ENCODE results near the gene RAD9A. TPM values are rescaled to one million over a fixed set of nuclear protein-coding genes. Genes with fewer than 3 reads are reported as not detected.

Gene RAD9A
- total and polyA plus RNA-seq, 2 donors (not counting 1 experiment from before 2014, with no cell fraction given), result 3.5 to 3.8 TPM

GRCh38 chr11:67416416-67417335 is 24.9 kb downstream of the RAD9A start:
- Histone ChIP-seq H3K9ac (ENCODE audit: insufficient read depth, low read length) (no peak overlapping the region), H4K20me1 (ENCODE audit: control insufficient read depth, extremely low read depth, insufficient read depth, low read length) (no peaks in the 10 kb centered on the region), H3K4me2 (ENCODE audit: extremely low read depth, insufficient read depth, low read length) (no peak overlapping the region), H3K9me3 (ENCODE audit: control insufficient read depth, insufficient read depth, low read depth, low read length) (no peaks in the 10 kb centered on the region), H3K4me1 (ENCODE audit: control insufficient read depth, extremely low read depth, insufficient read depth, low read length) (peaks cover 5% of the 10 kb centered on the region), H3K27me3 (ENCODE audit: control insufficient read depth, insufficient read depth, low read length) (peaks cover 16% of the 10 kb centered on the region), H2AFZ (ENCODE audit: low read length) (no peak overlapping the region), H3K79me2 (ENCODE audit: control insufficient read depth, insufficient read depth, low read length) (no peaks in the 10 kb centered on the region), H3K36me3 (ENCODE audit: control insufficient read depth, insufficient read depth, low read length) (no peaks in the 10 kb centered on the region), H3K27ac (ENCODE audit: insufficient read depth, low read length) (no peak overlapping the region), H3K4me3 (replicated peaks in 1 of 4; ENCODE audit: control extremely low read depth in 1 of 4, insufficient read depth in 1 of 4, low read depth in 3 of 4, low read length in 4 of 4) (no peak overlapping the region)
- no peak for TF ChIP-seq EZH2 (IDR thresholded peaks at IDR 0.05; ENCODE audit: low read length, missing control alignments)
- TF ChIP-seq, protein P1, sequence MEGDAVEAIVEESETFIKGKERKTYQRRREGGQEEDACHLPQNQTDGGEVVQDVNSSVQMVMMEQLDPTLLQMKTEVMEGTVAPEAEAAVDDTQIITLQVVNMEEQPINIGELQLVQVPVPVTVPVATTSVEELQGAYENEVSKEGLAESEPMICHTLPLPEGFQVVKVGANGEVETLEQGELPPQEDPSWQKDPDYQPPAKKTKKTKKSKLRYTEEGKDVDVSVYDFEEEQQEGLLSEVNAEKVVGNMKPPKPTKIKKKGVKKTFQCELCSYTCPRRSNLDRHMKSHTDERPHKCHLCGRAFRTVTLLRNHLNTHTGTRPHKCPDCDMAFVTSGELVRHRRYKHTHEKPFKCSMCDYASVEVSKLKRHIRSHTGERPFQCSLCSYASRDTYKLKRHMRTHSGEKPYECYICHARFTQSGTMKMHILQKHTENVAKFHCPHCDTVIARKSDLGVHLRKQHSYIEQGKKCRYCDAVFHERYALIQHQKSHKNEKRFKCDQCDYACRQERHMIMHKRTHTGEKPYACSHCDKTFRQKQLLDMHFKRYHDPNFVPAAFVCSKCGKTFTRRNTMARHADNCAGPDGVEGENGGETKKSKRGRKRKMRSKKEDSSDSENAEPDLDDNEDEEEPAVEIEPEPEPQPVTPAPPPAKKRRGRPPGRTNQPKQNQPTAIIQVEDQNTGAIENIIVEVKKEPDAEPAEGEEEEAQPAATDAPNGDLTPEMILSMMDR (conservative IDR thresholded peaks at IDR 0.05 in 1 of 2, IDR thresholded peaks at IDR 0.05 in 1 of 2; ENCODE audit: low read depth in 1 of 2, low read length in 2 of 2), result no peak
- DNase-seq (ENCODE audit: low read depth in 2 of 2), result peak in 1 of 2 donors; percentile 18

DNA sequence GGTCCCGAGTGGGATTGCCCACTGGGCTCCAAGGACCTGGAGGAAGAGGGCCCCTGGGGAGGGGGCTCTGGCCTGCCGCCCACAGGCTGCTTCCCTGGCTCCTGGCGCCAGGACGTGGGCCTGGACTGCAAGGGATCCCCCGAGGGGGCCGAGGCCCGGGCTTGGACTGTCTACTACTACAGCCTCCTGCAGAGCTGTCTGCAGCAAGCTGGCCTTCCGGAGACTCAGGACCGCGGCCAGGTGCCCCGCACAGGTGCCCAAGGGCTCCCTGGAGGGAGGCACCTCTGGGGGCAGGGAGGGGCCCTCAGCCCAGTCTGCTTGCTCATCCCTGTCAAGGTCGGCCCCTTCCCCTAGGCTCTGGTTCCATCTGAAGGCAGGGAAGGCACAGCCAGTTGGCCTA is 25.6 kb downstream of the RAD9A start:
- Histone ChIP-seq H3K9me3 (ENCODE audit: control insufficient read depth, insufficient read depth, low read depth, low read length) (no peaks in the 10 kb centered on the region), H4K20me1 (ENCODE audit: control insufficient read depth, extremely low read depth, insufficient read depth, low read length) (no peaks in the 10 kb centered on the region), H3K4me2 (ENCODE audit: extremely low read depth, insufficient read depth, low read length) (no peak overlapping the region), H3K4me1 (ENCODE audit: control insufficient read depth, extremely low read depth, insufficient read depth, low read length) (peaks cover 5% of the 10 kb centered on the region), H3K27ac (ENCODE audit: insufficient read depth, low read length) (no peak overlapping the region), H3K27me3 (ENCODE audit: control insufficient read depth, insufficient read depth, low read length) (peaks cover 12% of the 10 kb centered on the region), H3K36me3 (ENCODE audit: control insufficient read depth, insufficient read depth, low read length) (no peaks in the 10 kb centered on the region), H2AFZ (ENCODE audit: low read length) (no peak overlapping the region), H3K4me3 (replicated peaks in 1 of 4; ENCODE audit: control extremely low read depth in 1 of 4, insufficient read depth in 1 of 4, low read depth in 3 of 4, low read length in 4 of 4) (no peak overlapping the region), H3K9ac (ENCODE audit: insufficient read depth, low read length) (no peak overlapping the region), H3K79me2 (ENCODE audit: control insufficient read depth, insufficient read depth, low read length) (no peaks in the 10 kb centered on the region)
- DNase-seq (ENCODE audit: low read depth in 2 of 2), result no peak
- TF ChIP-seq, protein P1 (conservative IDR thresholded peaks at IDR 0.05 in 1 of 2, IDR thresholded peaks at IDR 0.05 in 1 of 2; ENCODE audit: low read depth in 1 of 2, low read length in 2 of 2), result no peak
- TF ChIP-seq EZH2 (IDR thresholded peaks at IDR 0.05; ENCODE audit: low read length, missing control alignments), result no peak

DNA sequence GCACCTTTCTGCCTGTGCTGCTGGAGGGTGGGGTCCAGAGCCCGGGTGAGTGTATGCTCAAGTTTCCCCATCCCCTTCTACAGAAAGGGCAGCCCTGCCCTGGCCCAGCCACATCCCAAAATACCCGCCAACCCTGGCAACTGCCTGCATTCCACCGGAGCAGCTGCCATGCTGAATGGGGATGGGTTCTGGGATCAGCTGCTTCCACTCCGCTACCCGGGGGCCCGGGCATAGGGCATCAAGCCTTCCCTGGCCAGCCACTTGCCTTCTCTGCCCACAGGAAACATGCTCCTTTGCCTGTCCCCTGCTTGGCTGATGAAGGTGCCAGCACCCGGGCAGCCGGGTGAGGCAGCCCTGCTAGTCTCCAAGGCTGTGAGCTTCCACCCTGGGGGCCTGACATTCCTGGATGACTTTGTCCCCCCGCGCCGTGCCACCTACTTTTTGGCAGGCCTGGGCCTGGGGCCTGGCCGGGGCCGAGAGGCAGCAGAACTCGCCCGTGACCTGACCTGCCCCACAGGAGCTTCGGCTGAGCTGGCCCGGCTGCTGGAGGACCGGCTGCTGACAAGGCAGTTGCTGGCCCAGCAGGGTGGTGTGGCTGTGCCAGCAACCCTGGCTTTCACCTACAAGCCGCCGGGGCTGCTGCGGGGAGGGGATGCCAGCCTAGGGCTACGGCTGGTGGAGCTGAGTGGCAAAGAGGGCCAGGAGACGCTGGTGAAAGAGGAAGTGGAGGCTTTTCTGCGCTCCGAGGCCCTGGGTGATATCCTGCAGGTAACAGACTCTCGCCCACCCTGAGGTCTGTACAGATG is 26.9 kb downstream of the RAD9A start:
- Histone ChIP-seq H3K9me3 (ENCODE audit: control insufficient read depth, insufficient read depth, low read depth, low read length) (no peaks in the 10 kb centered on the region), H3K4me2 (ENCODE audit: extremely low read depth, insufficient read depth, low read length) (no peak overlapping the region), H3K4me3 (replicated peaks in 1 of 4; ENCODE audit: control extremely low read depth in 1 of 4, insufficient read depth in 1 of 4, low read depth in 3 of 4, low read length in 4 of 4) (no peak overlapping the region), H3K36me3 (ENCODE audit: control insufficient read depth, insufficient read depth, low read length) (no peaks in the 10 kb centered on the region), H4K20me1 (ENCODE audit: control insufficient read depth, extremely low read depth, insufficient read depth, low read length) (no peaks in the 10 kb centered on the region), H3K9ac (ENCODE audit: insufficient read depth, low read length) (no peak overlapping the region), H3K4me1 (ENCODE audit: control insufficient read depth, extremely low read depth, insufficient read depth, low read length) (peaks cover 5% of the 10 kb centered on the region), H3K79me2 (ENCODE audit: control insufficient read depth, insufficient read depth, low read length) (no peaks in the 10 kb centered on the region), H3K27me3 (ENCODE audit: control insufficient read depth, insufficient read depth, low read length) (peaks cover 8% of the 10 kb centered on the region), H2AFZ (ENCODE audit: low read length) (no peak overlapping the region), H3K27ac (ENCODE audit: insufficient read depth, low read length) (no peak overlapping the region)
- DNase-seq (ENCODE audit: low read depth in 2 of 2), result no peak
- TF ChIP-seq, protein P1 (conservative IDR thresholded peaks at IDR 0.05 in 1 of 2, IDR thresholded peaks at IDR 0.05 in 1 of 2; ENCODE audit: low read depth in 1 of 2, low read length in 2 of 2), result no peak
- TF ChIP-seq EZH2 (IDR thresholded peaks at IDR 0.05; ENCODE audit: low read length, missing control alignments), result no peak

Measured in fibroblast of lung (primary cell).